Left renal cortex interstitium (tissue), 4 donors: ENCODE data around the gene EML1. TPM values are rescaled to one million over a fixed set of nuclear protein-coding genes. Genes with fewer than 3 reads are reported as not detected.
A peak's percentile ranks its signal among the peaks of the same experiment; 100 is the strongest.

Experiments used
- DNase-seq, 4 donors: peaks; one replicate each; pipeline ENCODE4 v3.0.0-alpha.2; 2013; ENCODE audit warnings: low read depth in 4 of 4, low spot score in 2 of 4, missing footprints in 1 of 4
- polyA plus RNA-seq, 4 donors: library from polyadenylated mRNA; unstranded; fragments of 120-200 nt; gene quantifications; one replicate each; pipeline ENCODE4 v1.2.1, GENCODE V29; 2013; ENCODE audit not compliant: insufficient read length in 4 of 4

Gene EML1
- 10 to 100 TPM; 26.6 to 37.5 (median 35.1) TPM for polyA plus RNA-seq

GRCh38 chr14:99793213-99794150 lies at the start of gene EML1:
Gene EML1, plus strand, starts transcription at chr14:99793413. Its CDS starts 64 bp downstream, at chr14:99793477.
- peak in 2 of 4 donors; percentile 39 to 47 for DNase-seq

- DNase-seq = no peak
Measured at GRCh38 chr14:99744199-99744872, 48.9 kb upstream of the EML1 start.

DNA sequence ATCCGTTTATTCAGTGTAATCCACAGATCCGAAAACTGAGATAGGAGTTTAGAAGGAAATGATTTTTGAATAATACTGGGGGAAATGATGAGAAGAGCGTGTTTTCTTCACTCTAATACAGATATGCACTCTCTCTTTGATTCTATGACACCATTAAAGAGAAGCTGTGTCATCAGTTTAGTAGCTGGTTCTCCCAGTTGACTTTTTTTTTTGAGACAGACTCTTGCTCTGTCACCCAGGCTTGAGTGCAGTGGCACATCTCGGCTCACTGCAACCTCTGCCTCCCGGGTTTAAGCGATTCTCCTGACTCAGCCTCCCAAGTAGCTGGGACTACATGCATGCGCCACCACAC lies 48.4 kb upstream of the EML1 start:
- no peak for DNase-seq

DNA sequence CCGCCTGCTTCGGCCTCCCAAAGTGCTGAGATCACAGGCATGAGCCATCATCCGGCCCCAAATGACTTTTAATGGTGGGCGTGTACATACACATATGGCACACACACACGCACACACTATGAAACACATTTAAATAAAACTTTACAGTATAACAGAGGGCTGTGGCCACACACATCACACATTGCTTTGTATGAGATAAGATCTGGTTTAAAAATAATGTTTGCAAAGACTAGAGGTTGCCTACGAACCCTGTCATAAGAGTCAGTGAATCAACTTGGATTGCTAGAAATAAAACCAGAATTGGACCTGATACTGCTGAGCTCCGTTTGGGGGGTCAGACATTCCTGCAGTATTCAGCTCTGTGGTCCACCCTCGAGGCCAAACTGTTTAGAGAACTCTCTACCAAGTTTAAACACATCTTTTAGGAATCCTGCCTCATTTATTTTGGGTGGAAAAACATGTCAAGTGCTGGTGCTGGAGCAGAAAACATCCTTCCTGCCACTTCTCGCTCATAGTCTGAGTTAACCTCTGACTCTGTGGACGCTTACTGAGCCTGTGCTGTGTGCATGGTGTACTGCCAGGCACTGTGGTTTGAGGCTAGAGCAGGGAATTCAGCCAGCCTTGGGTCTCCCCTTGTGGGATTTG lies 47.8 kb upstream of the EML1 start:
- DNase-seq = no peak

DNA sequence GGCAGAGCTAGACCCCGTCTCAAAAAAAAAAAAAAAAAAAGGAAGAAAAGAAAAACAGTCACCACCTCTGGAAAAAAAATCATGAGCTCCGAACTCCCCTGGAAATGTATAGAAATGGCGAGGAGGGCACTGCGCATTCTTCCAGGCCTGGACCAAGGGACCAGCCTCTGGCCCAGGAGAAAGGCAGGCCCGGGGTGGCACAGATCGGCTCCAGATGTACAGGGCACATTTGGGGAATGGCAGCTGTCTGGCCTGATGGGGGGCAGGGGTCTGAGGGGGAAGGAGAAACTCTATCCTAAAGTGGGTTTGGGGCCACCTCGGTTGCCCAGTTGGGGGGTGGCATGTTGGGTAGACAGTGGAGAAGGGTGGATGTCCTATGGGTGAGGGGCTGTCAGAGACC lies 46.0 kb upstream of the EML1 start:
- DNase-seq = no peak

GRCh38 chr14:99747582-99748330 lies 45.5 kb upstream of the EML1 start:
- no peak for DNase-seq

- DNase-seq = no peak
Measured at GRCh38 chr14:99748529-99748928, 44.7 kb upstream of the EML1 start.

DNA sequence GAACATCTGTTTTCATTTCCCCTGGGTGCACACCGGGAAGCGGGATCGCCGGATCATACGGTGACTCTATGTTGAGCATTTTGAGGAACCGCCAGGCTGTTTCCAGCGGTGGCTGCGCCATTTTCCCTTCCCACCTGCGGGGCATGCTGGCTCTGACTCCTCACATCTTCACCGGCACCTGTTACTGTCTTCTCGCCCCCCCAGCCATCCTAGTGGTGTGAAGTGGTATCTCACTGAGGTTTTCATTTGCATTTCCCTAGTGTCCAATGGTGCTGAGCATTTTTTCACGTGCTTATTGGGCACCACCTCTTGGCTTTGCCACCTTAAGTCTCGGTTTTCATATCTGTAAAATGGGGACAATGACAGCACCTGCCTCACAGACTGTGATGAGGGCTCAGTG lies 44.1 kb upstream of the EML1 start:
- DNase-seq = no peak

DNA sequence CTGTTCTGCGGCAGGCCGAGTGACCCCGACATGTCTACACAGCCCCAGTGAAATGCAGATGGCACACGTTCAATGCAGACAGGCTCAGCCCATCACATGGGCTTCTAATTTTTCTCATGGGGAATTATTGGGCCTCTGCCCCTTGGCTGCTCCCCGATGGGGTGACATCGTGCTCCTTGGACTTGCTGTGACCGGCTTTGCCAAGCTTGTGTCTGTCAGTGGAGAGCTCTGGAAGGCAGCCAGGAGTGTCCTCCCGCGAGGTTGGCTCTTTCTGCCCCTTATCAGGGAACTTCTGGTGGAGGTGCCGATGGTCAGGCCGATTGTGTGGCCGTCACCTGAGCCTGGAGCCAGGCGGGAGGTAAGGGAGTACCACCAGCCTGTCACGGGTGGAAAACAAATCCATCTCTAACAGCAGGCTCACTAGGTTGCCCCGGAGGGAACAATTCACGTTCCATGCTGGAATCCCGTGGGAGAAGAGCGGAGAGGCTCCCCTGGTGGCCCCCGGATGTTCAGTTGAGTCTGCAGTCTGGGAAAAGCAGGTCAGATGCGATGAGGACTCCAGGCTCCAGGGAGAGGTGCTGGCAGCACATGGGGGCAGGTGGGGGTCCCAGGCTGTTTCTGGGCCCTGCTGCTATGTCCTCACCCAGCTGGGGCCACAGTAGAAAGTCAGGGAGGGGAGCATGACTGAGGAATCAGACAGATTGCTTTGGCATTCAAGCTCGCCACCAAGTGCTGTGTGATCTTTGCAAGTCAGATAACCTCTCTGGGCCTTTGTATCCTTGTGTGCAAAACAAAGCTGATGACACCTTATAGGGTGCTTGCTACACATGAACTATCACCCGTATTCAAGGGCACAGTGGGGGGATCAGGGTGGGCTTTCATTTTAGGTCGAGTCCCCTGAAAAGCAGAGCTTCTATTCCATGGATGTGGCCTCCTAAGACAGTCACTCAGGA lies 43.2 kb upstream of the EML1 start:
- no peak for DNase-seq

GRCh38 chr14:99750746-99751450 lies 42.3 kb upstream of the EML1 start:
- DNase-seq = no peak

GRCh38 chr14:99751539-99752485 lies 41.4 kb upstream of the EML1 start:
- no peak for DNase-seq

DNA sequence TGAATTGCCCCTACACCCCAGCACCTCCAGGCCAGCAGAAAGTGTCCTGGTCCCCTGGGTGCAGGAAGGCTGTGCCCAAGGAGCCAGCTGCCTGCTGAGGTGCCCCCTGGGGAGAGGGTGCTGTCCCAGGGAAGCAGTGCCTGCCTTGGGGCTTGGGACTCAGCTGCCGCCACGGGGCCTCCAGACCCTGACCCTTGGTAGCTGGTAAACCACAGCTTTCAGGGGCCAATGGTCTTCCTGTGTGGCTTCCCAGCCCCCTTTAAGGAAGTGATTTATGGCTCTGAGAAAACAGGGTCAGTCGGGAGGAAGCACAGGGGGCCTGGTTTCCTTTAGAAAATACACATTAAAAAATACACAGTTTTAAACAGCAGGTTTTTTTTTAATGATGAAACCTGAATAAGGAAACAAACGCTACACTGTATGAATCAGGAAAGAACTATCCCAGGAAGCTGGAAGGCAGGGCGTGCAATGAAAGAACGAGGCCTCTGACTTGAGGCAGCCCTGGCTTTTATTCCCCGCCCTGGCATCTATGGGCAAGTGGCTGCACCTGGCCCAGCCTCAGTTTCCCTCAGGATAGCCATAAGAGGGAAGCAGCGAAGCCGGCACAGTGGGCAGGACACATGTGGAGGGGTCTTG lies 40.6 kb upstream of the EML1 start:
- no peak for DNase-seq

DNA sequence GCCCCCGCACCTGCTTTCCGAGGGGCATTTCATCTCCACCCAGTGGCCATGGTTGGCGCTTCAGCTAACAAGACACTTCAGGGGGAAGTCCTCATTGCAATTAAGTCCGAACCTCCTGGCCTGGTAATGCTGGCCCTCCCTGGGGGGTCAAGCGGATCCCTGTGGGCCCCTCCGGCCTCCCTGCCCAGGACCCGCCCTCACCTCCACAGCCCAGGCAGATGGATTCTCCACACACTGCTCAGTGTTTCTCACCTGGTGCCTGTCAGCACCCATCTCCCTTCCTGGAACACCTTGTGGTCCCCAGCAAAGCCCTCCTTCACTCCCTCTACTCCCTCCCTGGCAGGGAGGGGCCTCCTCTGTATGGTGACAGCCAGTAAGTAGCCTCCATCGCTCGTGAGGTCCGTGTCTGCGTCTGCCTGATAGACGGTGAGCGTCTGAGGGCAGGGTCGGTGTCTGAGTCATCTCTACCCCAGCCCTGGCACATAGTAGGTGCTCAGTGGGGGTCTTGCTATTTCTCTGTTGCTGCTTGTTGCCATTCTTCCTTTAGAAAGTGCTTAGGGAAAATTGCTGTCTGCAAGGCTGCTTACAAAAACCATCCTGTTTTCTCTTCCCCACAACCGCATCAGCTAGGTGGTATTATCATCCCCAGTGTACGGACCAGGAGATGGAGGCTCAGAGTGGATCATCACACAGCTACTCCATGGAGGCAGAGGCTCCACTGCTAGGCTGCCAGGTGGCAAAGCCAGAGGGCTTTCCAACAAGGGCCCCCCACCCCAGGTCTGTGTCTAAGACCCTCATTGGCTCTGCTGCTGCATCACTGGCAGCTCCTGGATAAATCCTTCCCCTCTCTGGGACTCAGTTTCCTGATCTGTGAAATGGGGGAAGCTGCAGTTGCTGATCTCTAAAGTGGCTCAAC lies 39.7 kb upstream of the EML1 start:
- DNase-seq = no peak

- no peak for DNase-seq
Measured at GRCh38 chr14:99754141-99755067, 38.8 kb upstream of the EML1 start.

- no peak for DNase-seq
Measured at GRCh38 chr14:99755068-99755405, 38.2 kb upstream of the EML1 start.
